ENCODE results near the gene TMBIM1. TPM values are rescaled to one million over a fixed set of nuclear protein-coding genes. Genes with fewer than 3 reads are reported as not detected.
A peak's percentile ranks its signal among the peaks of the same experiment; 100 is the strongest.

Gene TMBIM1
- total and polyA plus RNA-seq, 4 donors = 100 to 294 (median 212) TPM

DNA sequence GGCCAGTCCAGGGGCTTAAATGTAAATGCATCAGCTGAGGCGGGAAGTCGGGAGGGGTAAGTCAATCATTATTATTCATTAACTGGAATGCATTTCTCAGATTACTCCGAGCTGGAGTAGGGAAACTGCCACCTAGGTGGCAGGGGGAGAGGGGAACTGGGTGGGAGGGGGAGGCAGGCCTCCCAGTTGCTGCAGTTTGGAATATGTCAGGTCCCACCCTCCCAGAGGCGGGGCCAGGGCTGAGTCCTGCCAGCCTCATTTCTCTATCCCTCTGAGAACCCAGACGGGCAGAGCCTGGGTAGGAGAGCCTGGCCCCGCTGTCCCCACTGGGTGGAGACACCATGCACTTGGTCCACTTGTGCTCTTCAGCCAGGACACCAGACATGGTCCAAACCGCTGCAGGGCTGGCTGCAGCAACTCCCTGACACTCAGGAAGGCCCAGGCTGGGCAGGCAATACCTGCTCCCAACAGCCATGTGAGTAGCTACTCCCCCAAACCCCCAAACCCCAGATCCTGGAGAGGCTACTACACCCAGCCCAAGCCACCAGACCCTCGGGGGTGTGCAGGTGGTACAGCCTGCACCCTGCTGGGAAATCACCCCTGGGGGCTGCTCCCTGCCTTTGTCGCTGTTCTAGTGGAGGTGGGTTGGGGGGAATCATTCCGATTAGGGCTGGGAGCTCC lies 31.4 kb downstream of the TMBIM1 start, which contains the start of gene GPBAR1:
TSS of gene GPBAR1 (plus strand) at position 274 of the 681 bp plus-strand sequence. CDS start 1,710 bp downstream, outside the sequence.
- 64% methylated on average over 10 of the region's 10 CpGs for WGBS, 2 donors
- DNase-seq (peak; percentile 67 to 79), ATAC-seq (ENCODE audit: low FRiP score) (no peak)
- Histone ChIP-seq H3K4me1 (ENCODE audit: control insufficient read depth in 1 of 2, insufficient read depth in 2 of 2, low read length in 2 of 2) (no peaks in the 10 kb centered on the region), H3K27ac (ENCODE audit: low read depth in 1 of 2, low read length in 2 of 2) (no peak within 1 kb of the TSS), H3K9me3 (ENCODE audit: control insufficient read depth, low read length) (no peaks in the 10 kb centered on the region), H3K4me3 (ENCODE audit: low read length in 2 of 2) (no peak within 1 kb of the TSS), H3K27me3 (ENCODE audit: control insufficient read depth in 1 of 2, insufficient read depth in 2 of 2, low read length in 1 of 2) (no peaks in the 10 kb centered on the region), H3K36me3 (ENCODE audit: control insufficient read depth in 1 of 2, insufficient read depth in 2 of 2, low read length in 1 of 2) (no peaks in the 10 kb centered on the region)
- intact Hi-C loops (cut with DNase I) = loop anchor here in 1 of 2 donors (10.0 kb wide), 1 partner anchor 304 kb away; the partner anchor contains the start of genes CNOT9 and USP37

DNA sequence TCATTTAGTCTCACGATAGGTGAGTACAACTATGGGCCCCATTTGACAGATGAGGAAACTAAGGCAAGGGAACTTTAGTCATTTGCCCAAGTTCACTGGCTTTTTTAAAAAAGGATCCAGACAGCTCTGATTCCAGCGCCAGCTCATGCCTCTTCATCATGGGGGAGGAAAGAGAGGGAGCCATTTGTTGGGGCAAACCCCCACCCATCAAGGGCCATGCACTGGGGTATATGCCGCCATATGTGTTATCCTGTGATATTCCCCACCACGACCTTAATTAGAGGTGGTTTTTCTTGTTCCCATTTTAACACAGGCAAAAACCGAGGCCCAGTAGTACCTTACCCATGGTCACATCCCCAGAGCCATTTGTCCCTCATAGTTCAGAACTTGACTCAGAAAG lies 32.1 kb downstream of the TMBIM1 start:
- intact Hi-C loops (cut with DNase I) = loop anchor here in 1 of 2 donors (10.0 kb wide), 1 partner anchor 305 kb away; the partner anchor contains the start of genes CNOT9 and USP37
- Histone ChIP-seq H3K27me3 (ENCODE audit: control insufficient read depth in 1 of 2, insufficient read depth in 2 of 2, low read length in 1 of 2) (no peaks in the 10 kb centered on the region), H3K4me1 (ENCODE audit: control insufficient read depth in 1 of 2, insufficient read depth in 2 of 2, low read length in 2 of 2) (no peaks in the 10 kb centered on the region), H3K36me3 (ENCODE audit: control insufficient read depth in 1 of 2, insufficient read depth in 2 of 2, low read length in 1 of 2) (peaks cover 0 to 4% of the 10 kb centered on the region in 2 donors), H3K4me3 (ENCODE audit: low read length in 2 of 2) (no peak overlapping the region), H3K27ac (ENCODE audit: low read depth in 1 of 2, low read length in 2 of 2) (no peak overlapping the region), H3K9me3 (ENCODE audit: control insufficient read depth, low read length) (no peaks in the 10 kb centered on the region)
- DNase-seq (peak in 1 of 2 donors; percentile 33), ATAC-seq (ENCODE audit: low FRiP score) (no peak)
- 93 to 95% methylated on average over 5 of the region's 5 CpGs for WGBS, 2 donors

DNA sequence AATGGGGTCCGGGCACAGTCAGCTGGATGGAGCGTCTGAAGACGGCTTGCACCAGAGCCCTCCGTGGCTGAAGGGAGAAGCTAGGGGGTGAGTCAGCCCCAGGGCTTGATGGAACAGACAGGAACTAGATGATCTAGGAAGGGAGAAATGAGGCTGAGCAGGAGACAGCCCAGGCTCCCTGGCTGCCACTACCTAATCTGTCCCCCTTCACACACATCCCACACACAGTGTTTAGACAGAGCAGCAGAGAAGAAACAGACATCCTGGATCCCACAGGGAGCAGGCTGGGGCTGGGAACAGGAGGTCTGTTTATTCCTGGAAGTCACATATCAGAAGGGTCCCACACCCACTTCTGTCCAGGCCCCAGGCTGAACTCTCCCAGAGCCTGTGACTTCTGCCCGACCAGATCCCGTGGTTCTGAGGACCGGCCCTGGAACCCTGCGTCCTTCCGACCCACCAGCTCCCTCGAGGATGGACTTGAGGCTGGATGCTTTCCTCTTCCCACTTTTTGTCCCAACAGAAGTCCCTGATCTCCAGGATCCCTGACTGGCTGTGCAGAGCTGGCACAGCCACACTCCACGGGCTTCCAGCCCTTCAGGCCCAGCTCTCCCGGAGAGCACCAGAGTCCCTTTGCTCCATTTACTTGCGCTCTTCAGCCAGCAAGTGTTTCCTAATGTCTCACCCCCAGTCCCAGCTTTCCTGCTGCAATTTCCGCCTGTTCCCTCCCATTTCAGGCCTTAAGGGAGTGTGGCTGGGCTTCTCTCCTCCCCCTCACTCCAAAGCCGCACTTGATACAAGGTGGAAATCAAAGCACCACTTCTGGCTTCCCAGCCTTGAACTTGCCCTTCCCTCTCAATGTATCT lies 33.0 kb downstream of the TMBIM1 start:
- Histone ChIP-seq H3K9me3 (ENCODE audit: control insufficient read depth, low read length) (no peaks in the 10 kb centered on the region), H3K4me3 (ENCODE audit: low read length in 2 of 2) (no peak overlapping the region), H3K36me3 (ENCODE audit: control insufficient read depth in 1 of 2, insufficient read depth in 2 of 2, low read length in 1 of 2) (peaks cover 1 to 10% of the 10 kb centered on the region in 2 donors), H3K27me3 (ENCODE audit: control insufficient read depth in 1 of 2, insufficient read depth in 2 of 2, low read length in 1 of 2) (no peaks in the 10 kb centered on the region), H3K27ac (ENCODE audit: low read depth in 1 of 2, low read length in 2 of 2) (peak overlapping the region in 1 of 2 donors; percentile 23), H3K4me1 (ENCODE audit: control insufficient read depth in 1 of 2, insufficient read depth in 2 of 2, low read length in 2 of 2) (no peaks in the 10 kb centered on the region)
- intact Hi-C loops (cut with DNase I) = loop anchor here in 1 of 2 donors (5.0 kb wide), 1 partner anchor 72 kb away; no protein-coding TSS in a partner anchor
- ATAC-seq (ENCODE audit: low FRiP score) (peak; percentile 71), DNase-seq (peak; percentile 78 to 81)
- 23 to 29% methylated on average over 15 of the region's 15 CpGs for WGBS, 2 donors

DNA sequence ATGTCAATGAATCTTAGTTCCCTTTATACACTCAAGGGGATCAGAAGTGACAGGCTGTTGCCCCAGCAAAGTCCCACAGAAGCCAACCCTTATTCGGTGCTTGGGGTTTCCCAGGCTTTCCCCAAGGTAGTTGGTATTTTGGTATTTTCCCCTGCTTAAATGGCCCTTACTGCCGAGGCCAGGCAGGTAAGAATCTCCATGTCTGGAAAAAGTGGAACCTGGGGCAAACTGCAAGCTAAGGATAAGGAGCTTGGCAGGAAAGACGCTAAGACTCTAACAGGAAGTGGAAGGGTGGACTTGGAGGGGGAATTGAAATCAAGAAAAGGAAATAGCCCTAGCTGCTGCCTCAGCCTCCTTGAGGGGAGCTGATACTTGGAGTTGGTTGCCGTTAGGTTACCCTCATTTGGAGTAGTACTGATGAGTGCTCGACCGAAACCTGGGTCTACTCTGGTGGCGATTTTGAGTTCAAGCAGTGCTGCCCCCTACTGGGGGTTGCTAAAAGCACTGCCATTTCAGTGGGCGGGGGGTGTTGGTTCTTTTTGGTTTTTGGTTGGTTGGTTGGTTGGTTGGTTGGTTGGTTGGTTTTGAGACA lies 34.8 kb downstream of the TMBIM1 start:
- WGBS, 2 donors = 51 to 52% methylated on average over 8 of the region's 8 CpGs
- intact Hi-C loops (cut with DNase I) = loop anchor here in 1 of 2 donors (5.0 kb wide), 1 partner anchor 70 kb away; no protein-coding TSS in a partner anchor
- Histone ChIP-seq H3K4me1 (ENCODE audit: control insufficient read depth in 1 of 2, insufficient read depth in 2 of 2, low read length in 2 of 2) (no peaks in the 10 kb centered on the region), H3K4me3 (ENCODE audit: low read length in 2 of 2) (no peak overlapping the region), H3K9me3 (ENCODE audit: control insufficient read depth, low read length) (no peaks in the 10 kb centered on the region), H3K27ac (ENCODE audit: low read depth in 1 of 2, low read length in 2 of 2) (no peak overlapping the region), H3K36me3 (ENCODE audit: control insufficient read depth in 1 of 2, insufficient read depth in 2 of 2, low read length in 1 of 2) (peaks cover 9 to 10% of the 10 kb centered on the region in 2 donors), H3K27me3 (ENCODE audit: control insufficient read depth in 1 of 2, insufficient read depth in 2 of 2, low read length in 1 of 2) (no peaks in the 10 kb centered on the region)
- DNase-seq (peak in 1 of 2 donors; percentile 67), ATAC-seq (ENCODE audit: low FRiP score) (peak; percentile 33)

DNA sequence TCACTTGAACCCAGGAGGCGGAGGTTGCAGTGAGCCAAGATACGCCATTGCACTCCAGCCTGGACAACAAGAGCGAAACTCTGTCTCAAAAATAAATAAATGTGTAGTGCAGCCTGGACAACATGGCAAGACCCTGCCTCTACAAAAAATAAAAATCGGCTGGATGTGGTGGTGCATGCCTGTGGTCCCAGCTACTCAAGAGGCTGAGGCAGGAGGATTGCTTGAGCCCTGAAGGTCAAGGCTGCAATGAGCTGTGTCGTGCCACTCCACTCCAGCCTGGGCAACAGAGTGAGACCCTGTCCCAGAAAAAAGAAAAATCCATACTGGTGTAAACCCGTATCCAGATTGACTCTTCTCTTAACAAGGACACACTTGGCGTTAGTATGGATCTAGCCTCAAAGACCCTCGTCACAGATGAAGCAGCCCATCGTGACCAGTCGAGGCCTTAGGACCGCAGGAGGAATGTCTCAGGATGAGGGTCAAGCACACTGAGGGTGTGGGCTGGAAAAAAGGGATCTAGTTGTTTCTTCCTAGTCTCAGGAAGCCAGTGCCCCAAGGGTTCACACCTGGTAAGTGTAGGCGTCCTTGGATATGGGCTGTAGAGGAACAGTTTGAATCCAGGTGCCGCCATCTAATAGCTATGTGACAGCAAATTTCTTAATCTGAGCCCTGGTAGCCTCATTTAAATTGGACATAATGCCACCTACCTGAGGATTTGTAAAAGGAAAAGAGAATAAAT lies 35.5 kb downstream of the TMBIM1 start:
- Histone ChIP-seq H3K27ac (ENCODE audit: low read depth in 1 of 2, low read length in 2 of 2) (no peak overlapping the region), H3K27me3 (ENCODE audit: control insufficient read depth in 1 of 2, insufficient read depth in 2 of 2, low read length in 1 of 2) (no peaks in the 10 kb centered on the region), H3K36me3 (ENCODE audit: control insufficient read depth in 1 of 2, insufficient read depth in 2 of 2, low read length in 1 of 2) (peaks cover 10 to 14% of the 10 kb centered on the region in 2 donors), H3K4me1 (ENCODE audit: control insufficient read depth in 1 of 2, insufficient read depth in 2 of 2, low read length in 2 of 2) (no peaks in the 10 kb centered on the region), H3K9me3 (ENCODE audit: control insufficient read depth, low read length) (no peaks in the 10 kb centered on the region), H3K4me3 (ENCODE audit: low read length in 2 of 2) (no peak overlapping the region)
- DNase-seq (peak in 1 of 2 donors; percentile 25), ATAC-seq (ENCODE audit: low FRiP score) (no peak)
- 92% methylated on average over 13 of the region's 13 CpGs for WGBS, 2 donors
- intact Hi-C loops (cut with DNase I) = loop anchor here in 1 of 2 donors (5.0 kb wide), 1 partner anchor 69 kb away; no protein-coding TSS in a partner anchor

DNA sequence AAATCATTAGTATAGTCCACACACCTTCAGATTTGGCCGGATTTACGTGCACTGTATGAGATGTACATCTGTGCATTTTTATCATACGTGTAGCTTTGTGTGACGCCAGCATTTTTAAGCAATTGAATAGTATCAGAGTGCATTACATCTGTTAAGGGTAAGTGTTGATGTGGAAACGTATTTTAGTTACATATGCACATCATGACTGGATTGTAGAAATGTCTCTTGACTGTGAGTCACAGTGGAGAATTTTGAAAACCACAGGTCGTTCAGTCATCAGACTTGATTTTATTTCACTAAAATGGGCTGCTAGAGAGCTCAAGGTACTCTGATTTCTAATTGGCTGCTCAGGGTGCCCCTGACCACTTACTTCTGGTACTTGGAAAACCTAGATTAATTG lies 36.9 kb downstream of the TMBIM1 start:
- 65 to 84% methylated on average over 6 of the region's 6 CpGs for WGBS, 2 donors
- H3K27ac ChIP-seq (ENCODE audit: low read depth in 1 of 2, low read length in 2 of 2) = no peak overlapping the region
- ATAC-seq (ENCODE audit: low FRiP score) (no peak), DNase-seq (no peak)
- no peak overlapping the region for H3K4me3 ChIP-seq (ENCODE audit: low read length in 2 of 2)
- H3K27me3 ChIP-seq (ENCODE audit: control insufficient read depth in 1 of 2, insufficient read depth in 2 of 2, low read length in 1 of 2) = no peaks in the 10 kb centered on the region
- intact Hi-C loops (cut with DNase I) = loop anchor here in 1 of 2 donors (5.0 kb wide), 1 partner anchor 68 kb away; no protein-coding TSS in a partner anchor
- peaks cover 10 to 14% of the 10 kb centered on the region in 2 donors for H3K36me3 ChIP-seq (ENCODE audit: control insufficient read depth in 1 of 2, insufficient read depth in 2 of 2, low read length in 1 of 2)
- no peaks in the 10 kb centered on the region for H3K4me1 ChIP-seq (ENCODE audit: control insufficient read depth in 1 of 2, insufficient read depth in 2 of 2, low read length in 2 of 2)
- no peaks in the 10 kb centered on the region for H3K9me3 ChIP-seq (ENCODE audit: control insufficient read depth, low read length)

DNA sequence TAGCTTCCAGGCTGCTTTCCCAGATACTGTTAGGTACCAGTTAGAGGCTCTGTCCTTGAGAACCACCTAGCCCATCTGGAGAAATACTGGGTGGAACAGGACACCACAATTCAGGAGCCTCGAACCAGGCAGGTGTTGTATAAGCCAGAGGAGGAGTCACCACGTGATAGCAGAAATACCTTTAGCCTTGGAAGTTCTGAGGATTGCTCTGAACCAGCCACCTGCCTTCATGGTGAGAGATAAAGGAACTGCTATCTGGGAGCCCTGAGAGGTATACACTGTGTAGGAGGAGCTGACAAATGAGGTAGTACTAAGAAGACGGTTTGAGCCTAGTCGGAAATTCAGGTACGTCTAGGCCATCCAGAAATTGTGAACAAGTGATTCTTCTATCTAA lies 39.1 kb downstream of the TMBIM1 start:
- no peak overlapping the region for H3K4me3 ChIP-seq (ENCODE audit: low read length in 2 of 2)
- intact Hi-C loops (cut with DNase I) = no loop called here
- WGBS, 2 donors = 85 to 89% methylated on average over 5 of the region's 5 CpGs
- H3K9me3 ChIP-seq (ENCODE audit: control insufficient read depth, low read length) = no peaks in the 10 kb centered on the region
- ATAC-seq (ENCODE audit: low FRiP score) = no peak
- peaks cover 10 to 26% of the 10 kb centered on the region in 2 donors for H3K36me3 ChIP-seq (ENCODE audit: control insufficient read depth in 1 of 2, insufficient read depth in 2 of 2, low read length in 1 of 2)
- no peak overlapping the region for H3K27ac ChIP-seq (ENCODE audit: low read depth in 1 of 2, low read length in 2 of 2)
- H3K27me3 ChIP-seq (ENCODE audit: control insufficient read depth in 1 of 2, insufficient read depth in 2 of 2, low read length in 1 of 2) = no peaks in the 10 kb centered on the region
- peak in 1 of 2 donors; percentile 19 for DNase-seq
- no peaks in the 10 kb centered on the region for H3K4me1 ChIP-seq (ENCODE audit: control insufficient read depth in 1 of 2, insufficient read depth in 2 of 2, low read length in 2 of 2)
